ENCODE measurements around the gene ARFIP2.

The ARFIP2 gene

GRCh38 chr11:6481924-6482275 lies 769 bp upstream of the ARFIP2 start:
- no peak for DNase-seq

- DNase-seq, result no peak
Observed at GRCh38 chr11:6480299-6480914, 724 bp downstream of the ARFIP2 start.

GRCh38 chr11:6476571-6476970 lies 4.6 kb downstream of the ARFIP2 start:
- no peak for DNase-seq

- DNase-seq, result no peak
Observed at GRCh38 chr11:6475936-6476335, 5.2 kb downstream of the ARFIP2 start.

GRCh38 chr11:6474806-6475500 lies 6.2 kb downstream of the ARFIP2 start:
- DNase-seq, result no peak

- DNase-seq, result no peak
Observed at GRCh38 chr11:6474413-6474792, 6.7 kb downstream of the ARFIP2 start.

GRCh38 chr11:6473451-6474412 lies 7.4 kb downstream of the ARFIP2 start, which contains the start of gene TRIM3:
TRIM3 (minus strand) TSS chr11:6473941; CDS start chr11:6465695, 8,246 bp downstream.
- peak; percentile 49 for DNase-seq

- DNase-seq, result no peak
Observed at GRCh38 chr11:6472934-6473333, 8.2 kb downstream of the ARFIP2 start.

GRCh38 chr11:6469599-6469998 lies 11.5 kb downstream of the ARFIP2 start:
- no peak for DNase-seq

- no peak for DNase-seq
Observed at GRCh38 chr11:6468712-6469495, 12.2 kb downstream of the ARFIP2 start.

- no peak for DNase-seq
Observed at GRCh38 chr11:6459099-6459450, 22.1 kb downstream of the ARFIP2 start.

GRCh38 chr11:6458352-6459098 lies 22.6 kb downstream of the ARFIP2 start:
- DNase-seq, result no peak

GRCh38 chr11:6457581-6458320 lies 23.4 kb downstream of the ARFIP2 start:
- no peak for DNase-seq

- no peak for DNase-seq
Observed at GRCh38 chr11:6456361-6457073, 24.6 kb downstream of the ARFIP2 start.

- DNase-seq, result no peak
Observed at GRCh38 chr11:6455070-6455469, 26.1 kb downstream of the ARFIP2 start.

GRCh38 chr11:6453152-6453551 lies 28.0 kb downstream of the ARFIP2 start:
- DNase-seq, result no peak

- DNase-seq, result no peak
Observed at GRCh38 chr11:6452219-6452618, 28.9 kb downstream of the ARFIP2 start.

- DNase-seq, result no peak
Observed at GRCh38 chr11:6448574-6448973, 32.6 kb downstream of the ARFIP2 start.

- peak; percentile 44 for DNase-seq
Observed at GRCh38 chr11:6443269-6444003, 37.7 kb downstream of the ARFIP2 start.

- DNase-seq, result no peak
Observed at GRCh38 chr11:6442441-6442840, 38.7 kb downstream of the ARFIP2 start.
